ENCODE measurements around the gene NR1H3. TPM values are rescaled to one million over a fixed set of nuclear protein-coding genes. Genes with fewer than 3 reads are reported as not detected.

The NR1H3 gene
- polyA plus RNA-seq, 3 donors: 4.4 to 20.3 (median 9.3) TPM

DNA sequence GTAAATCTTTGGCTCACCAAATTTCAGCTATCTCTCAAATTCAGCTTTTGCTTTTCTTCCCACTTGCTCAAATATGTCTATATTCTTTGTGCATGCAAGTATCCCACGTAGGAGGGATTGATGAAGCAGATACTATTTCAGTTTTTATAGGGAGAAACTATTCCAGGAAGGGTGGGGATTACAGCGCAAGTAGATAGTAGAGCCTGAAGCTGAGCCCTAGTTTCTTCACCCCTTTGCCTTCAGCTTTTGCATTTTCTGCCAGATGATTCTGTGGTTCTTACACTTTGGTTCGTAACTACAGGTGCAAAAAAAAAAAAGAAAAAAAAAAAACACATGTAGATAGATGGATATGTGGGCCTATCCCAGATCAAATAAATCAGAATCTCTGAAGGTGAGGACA lies 6.0 kb upstream of the NR1H3 start:
- no peak overlapping the region for H3K9ac ChIP-seq (ENCODE audit: insufficient read depth, low read length, poor library complexity, severe bottlenecking)
- H3K4me1 Mint-ChIP-seq: peaks cover 38% of the 10 kb centered on the region
- intact Hi-C loops (cut with micrococcal nuclease): loop anchor here in 1 of 2 donors (5.0 kb wide), 1 partner anchor 34 kb away; no protein-coding TSS in a partner anchor
- peaks cover 27% of the 10 kb centered on the region for H3K79me2 ChIP-seq (ENCODE audit: insufficient read depth, low read length)
- H2AFZ ChIP-seq (ENCODE audit: insufficient read depth, low read depth, low read length, poor library complexity, severe bottlenecking): no peak overlapping the region
- DNase-seq: no peak
- TF ChIP-seq, protein P1, sequence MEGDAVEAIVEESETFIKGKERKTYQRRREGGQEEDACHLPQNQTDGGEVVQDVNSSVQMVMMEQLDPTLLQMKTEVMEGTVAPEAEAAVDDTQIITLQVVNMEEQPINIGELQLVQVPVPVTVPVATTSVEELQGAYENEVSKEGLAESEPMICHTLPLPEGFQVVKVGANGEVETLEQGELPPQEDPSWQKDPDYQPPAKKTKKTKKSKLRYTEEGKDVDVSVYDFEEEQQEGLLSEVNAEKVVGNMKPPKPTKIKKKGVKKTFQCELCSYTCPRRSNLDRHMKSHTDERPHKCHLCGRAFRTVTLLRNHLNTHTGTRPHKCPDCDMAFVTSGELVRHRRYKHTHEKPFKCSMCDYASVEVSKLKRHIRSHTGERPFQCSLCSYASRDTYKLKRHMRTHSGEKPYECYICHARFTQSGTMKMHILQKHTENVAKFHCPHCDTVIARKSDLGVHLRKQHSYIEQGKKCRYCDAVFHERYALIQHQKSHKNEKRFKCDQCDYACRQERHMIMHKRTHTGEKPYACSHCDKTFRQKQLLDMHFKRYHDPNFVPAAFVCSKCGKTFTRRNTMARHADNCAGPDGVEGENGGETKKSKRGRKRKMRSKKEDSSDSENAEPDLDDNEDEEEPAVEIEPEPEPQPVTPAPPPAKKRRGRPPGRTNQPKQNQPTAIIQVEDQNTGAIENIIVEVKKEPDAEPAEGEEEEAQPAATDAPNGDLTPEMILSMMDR (IDR thresholded peaks at IDR 0.05): no peak
- WGBS (ENCODE audit: insufficient coverage): no CpG with 5 or more reads among the region's 3 CpGs
- peaks cover 0 to 6% of the 10 kb centered on the region in 2 donors for H3K36me3 ChIP-seq (replicated peaks in 1 of 2; ENCODE audit: control insufficient read depth in 1 of 2, insufficient read depth in 2 of 2, low read length in 2 of 2)
- H3K4me3 Mint-ChIP-seq: no peak overlapping the region
- H3K27me3 Mint-ChIP-seq (ENCODE audit: low read depth in 3 of 3): no peaks in the 10 kb centered on the region
- H3K4me2 ChIP-seq (replicated peaks; ENCODE audit: extremely low read depth, low read length, poor library complexity, severe bottlenecking): no peak overlapping the region
- H3K4me1 ChIP-seq (ENCODE audit: control insufficient read depth in 1 of 2, insufficient read depth in 2 of 2, low read length in 2 of 2): peaks cover 36 to 42% of the 10 kb centered on the region in 2 donors
- peaks cover 0 to 2% (median 0%) of the 10 kb centered on the region in 7 donors for H3K9me3 Mint-ChIP-seq
- H3K36me3 Mint-ChIP-seq: peaks cover 4 to 5% of the 10 kb centered on the region in 2 donors
- no peak overlapping the region for H3K27ac Mint-ChIP-seq
- H3K4me3 ChIP-seq (replicated peaks in 1 of 3; ENCODE audit: low read depth in 2 of 3, low read length in 3 of 3): no peak overlapping the region
- no peaks in the 10 kb centered on the region for H3K9me3 ChIP-seq (replicated peaks in 1 of 2; ENCODE audit: control insufficient read depth in 1 of 2, insufficient read depth in 1 of 2, low read length in 2 of 2)
- no peak overlapping the region for H3K27ac ChIP-seq (ENCODE audit: low read depth in 1 of 2, low read length in 2 of 2)
- H3K27me3 ChIP-seq (ENCODE audit: control insufficient read depth in 2 of 2, insufficient read depth in 2 of 2, low read length in 2 of 2): no peaks in the 10 kb centered on the region
- no peaks in the 10 kb centered on the region for H4K20me1 ChIP-seq (ENCODE audit: insufficient read depth, low read length)

GRCh38 chr11:47253660-47254059 lies 4.1 kb upstream of the NR1H3 start:
- TF ChIP-seq, protein P1 (IDR thresholded peaks at IDR 0.05): no peak
- peaks cover 0 to 2% (median 0%) of the 10 kb centered on the region in 7 donors for H3K9me3 Mint-ChIP-seq
- no peak for DNase-seq
- H3K79me2 ChIP-seq (ENCODE audit: insufficient read depth, low read length): peaks cover 16% of the 10 kb centered on the region
- no peak overlapping the region for H3K4me3 ChIP-seq (replicated peaks in 1 of 3; ENCODE audit: low read depth in 2 of 3, low read length in 3 of 3)
- H3K27ac ChIP-seq (ENCODE audit: low read depth in 1 of 2, low read length in 2 of 2): peak overlapping the region; percentile 77 to 82
- H4K20me1 ChIP-seq (ENCODE audit: insufficient read depth, low read length): no peaks in the 10 kb centered on the region
- no peak overlapping the region for H3K4me3 Mint-ChIP-seq
- no CpG with 5 or more reads among the region's 2 CpGs for WGBS (ENCODE audit: insufficient coverage)
- H3K27me3 Mint-ChIP-seq (ENCODE audit: low read depth in 3 of 3): no peaks in the 10 kb centered on the region
- H3K4me2 ChIP-seq (replicated peaks; ENCODE audit: extremely low read depth, low read length, poor library complexity, severe bottlenecking): no peak overlapping the region
- no peaks in the 10 kb centered on the region for H3K9me3 ChIP-seq (replicated peaks in 1 of 2; ENCODE audit: control insufficient read depth in 1 of 2, insufficient read depth in 1 of 2, low read length in 2 of 2)
- peaks cover 43 to 48% of the 10 kb centered on the region in 2 donors for H3K4me1 ChIP-seq (ENCODE audit: control insufficient read depth in 1 of 2, insufficient read depth in 2 of 2, low read length in 2 of 2)
- peaks cover 42% of the 10 kb centered on the region for H3K4me1 Mint-ChIP-seq
- H3K27ac Mint-ChIP-seq: peak overlapping the region; percentile 12 to 90 (median 87)
- no peaks in the 10 kb centered on the region for H3K27me3 ChIP-seq (ENCODE audit: control insufficient read depth in 2 of 2, insufficient read depth in 2 of 2, low read length in 2 of 2)
- no peaks in the 10 kb centered on the region for H3K36me3 ChIP-seq (replicated peaks in 1 of 2; ENCODE audit: control insufficient read depth in 1 of 2, insufficient read depth in 2 of 2, low read length in 2 of 2)
- intact Hi-C loops (cut with micrococcal nuclease): loop anchor here in 1 of 2 donors (5.0 kb wide), 1 partner anchor 36 kb away; no protein-coding TSS in a partner anchor
- H3K9ac ChIP-seq (ENCODE audit: insufficient read depth, low read length, poor library complexity, severe bottlenecking): peak overlapping the region; percentile 58
- H2AFZ ChIP-seq (ENCODE audit: insufficient read depth, low read depth, low read length, poor library complexity, severe bottlenecking): no peak overlapping the region
- H3K36me3 Mint-ChIP-seq: no peaks in the 10 kb centered on the region

Data from CD14-positive monocyte (primary cell).